Measurements from ENCODE around the gene TFCP2.

TFCP2 gene

GRCh38 chr12:51160814-51161459 is 12.0 kb downstream of the TFCP2 start:
- DNase-seq: no peak

- no peak for DNase-seq
Measured at GRCh38 chr12:51156245-51156765, 16.6 kb downstream of the TFCP2 start.

GRCh38 chr12:51152953-51153352 is 20.0 kb downstream of the TFCP2 start:
- DNase-seq: no peak

- DNase-seq: no peak
Measured at GRCh38 chr12:51150777-51151176, 22.2 kb downstream of the TFCP2 start.

- no peak for DNase-seq
Measured at GRCh38 chr12:51147309-51147708, 25.6 kb downstream of the TFCP2 start.

- no peak for DNase-seq
Measured at GRCh38 chr12:51139292-51139844, 33.6 kb downstream of the TFCP2 start.

- DNase-seq: no peak
Measured at GRCh38 chr12:51132693-51133092, 40.2 kb downstream of the TFCP2 start.

GRCh38 chr12:51131745-51132521 is 41.0 kb downstream of the TFCP2 start:
- no peak for DNase-seq

- DNase-seq: no peak
Measured at GRCh38 chr12:51128919-51129318, 44.0 kb downstream of the TFCP2 start.

- DNase-seq: no peak
Measured at GRCh38 chr12:51127050-51127729, 45.7 kb downstream of the TFCP2 start.

GRCh38 chr12:51126297-51126696 is 46.6 kb downstream of the TFCP2 start:
- no peak for DNase-seq

GRCh38 chr12:51124504-51124903 is 48.4 kb downstream of the TFCP2 start:
- DNase-seq: peak in 7 of 56 donors; percentile 0 to 14 (median 5)

GRCh38 chr12:51122844-51123243 is 50.1 kb downstream of the TFCP2 start:
- DNase-seq: no peak

- no peak for DNase-seq
Measured at GRCh38 chr12:51118706-51119105, 54.2 kb downstream of the TFCP2 start.

- DNase-seq: no peak
Measured at GRCh38 chr12:51115533-51115932, 57.4 kb downstream of the TFCP2 start.

GRCh38 chr12:51108136-51108535 is 64.8 kb downstream of the TFCP2 start:
- DNase-seq: no peak

GRCh38 chr12:51103977-51104376 is 69.0 kb downstream of the TFCP2 start:
- no peak for DNase-seq

GRCh38 chr12:51098611-51099010 is 74.3 kb downstream of the TFCP2 start:
- no peak for DNase-seq

- no peak for DNase-seq
Measured at GRCh38 chr12:51090705-51091229, 82.2 kb downstream of the TFCP2 start.

- DNase-seq: no peak
Measured at GRCh38 chr12:51087818-51088217, 85.1 kb downstream of the TFCP2 start.

- DNase-seq: no peak
Measured at GRCh38 chr12:51086933-51087332, 86.0 kb downstream of the TFCP2 start.

GRCh38 chr12:51085757-51086156 is 87.2 kb downstream of the TFCP2 start:
- DNase-seq: no peak
